Mammary epithelial cell (primary cell): ENCODE results near the gene ANXA6.

Source experiments
- CTCF ChIP-seq, 2 donors: IDR thresholded peaks in 1 of 2; conservative IDR thresholded peaks in 1 of 2; 2 replicates each; pipeline ENCODE4 v1.5.1; 2011 to 2012; ENCODE audit warnings: inconsistent platforms in 2 of 2, low read length in 2 of 2, mild to moderate bottlenecking in 2 of 2, control low read depth in 1 of 2, low read depth in 1 of 2; ENCODE audit not compliant: insufficient read depth in 1 of 2; ENCODE audit errors: extremely low read depth in 1 of 2
- EZH2 ChIP-seq: IDR thresholded peaks from 2 replicates; pipeline ENCODE4 v1.6.1; 2012; ENCODE audit warnings: low read length, inconsistent platforms, borderline replicate concordance

- TF ChIP-seq CTCF (conservative IDR thresholded peaks at IDR 0.05 in 1 of 2, IDR thresholded peaks at IDR 0.05 in 1 of 2; ENCODE audit: extremely low read depth in 1 of 2, insufficient read depth in 1 of 2, low read depth in 1 of 2, low read length in 2 of 2) (no peak), EZH2 (no peak)
Measured at GRCh38 chr5:151204051-151204450, 46.5 kb upstream of the ANXA6 start.
